Neural cell (in vitro differentiated cells): Measurements from ENCODE around the gene CAMK1D. TPM values are rescaled to one million over a fixed set of nuclear protein-coding genes. Genes with fewer than 3 reads are reported as not detected.

ENCODE experiments used
- H2AFZ ChIP-seq: fragments of 200-600, 300-800 bp; sonication (generic), shearing (Covaris generic); 2 replicates; pipeline ENCODE4 v1.6.0; 2014; ENCODE audit warnings: low read depth, mild to moderate bottlenecking, antibody characterized with exemption, low read length, moderate library complexity
- H3F3A ChIP-seq: fragments of 200-600 bp; shearing (Covaris generic); 2 replicates; pipeline ENCODE4 v1.6.1; 2016; ENCODE audit warnings: mild to moderate bottlenecking, moderate library complexity, mixed read lengths, antibody characterized with exemption, low read length; ENCODE audit not compliant: insufficient read depth, poor library complexity, severe bottlenecking
- H3K27ac ChIP-seq: fragments of 200-600, 300-800 bp; sonication (generic), shearing (Covaris generic); 2 replicates; pipeline ENCODE4 v1.5.1; 2014; ENCODE audit warnings: mild to moderate bottlenecking, low read length, moderate library complexity
- H3K27me3 ChIP-seq: fragments of 300-800, 200-600 bp; sonication (generic), shearing (Covaris generic); 2 replicates; pipeline ENCODE4 v1.6.0; 2014; ENCODE audit warnings: mild to moderate bottlenecking, low read depth, low read length, moderate library complexity; ENCODE audit not compliant: insufficient read depth
- H3K36me3 ChIP-seq: fragments of 300-800, 200-600 bp; sonication (generic), shearing (Covaris generic); 2 replicates; pipeline ENCODE4 v1.5.1; 2014; ENCODE audit warnings: mild to moderate bottlenecking, antibody characterized with exemption, low read length, moderate library complexity; ENCODE audit not compliant: insufficient read depth
- H3K4me2 ChIP-seq: fragments of 300-800, 200-600 bp; sonication (generic), shearing (Covaris generic); 2 replicates; pipeline ENCODE4 v1.6.0; 2014; ENCODE audit warnings: mild to moderate bottlenecking, low read length
- H3K4me3 ChIP-seq: fragments of 300-800, 200-600 bp; sonication (generic), shearing (Covaris generic); 2 replicates; pipeline ENCODE4 v1.5.1; 2014; ENCODE audit warnings: mild to moderate bottlenecking, low read length, moderate library complexity
- H3K79me2 ChIP-seq: fragments of 200-600 bp; shearing (Covaris generic); replicated peaks from 2 replicates; pipeline ENCODE4 v1.6.0; 2014; ENCODE audit warnings: mild to moderate bottlenecking, low read length, moderate library complexity; ENCODE audit not compliant: insufficient read depth
- H3K9ac ChIP-seq: fragments of 300-800, 200-600 bp; sonication (generic), shearing (Covaris generic); 2 replicates; pipeline ENCODE4 v1.6.1; 2016; ENCODE audit warnings: mild to moderate bottlenecking, low read length, mixed read lengths
- H3K9me2 ChIP-seq: fragments of 200-600 bp; shearing (Covaris generic); 2 replicates; pipeline ENCODE4 v1.6.1; 2016; ENCODE audit warnings: mild to moderate bottlenecking, low read length, mixed read lengths; ENCODE audit not compliant: insufficient read depth
- H3K9me3 ChIP-seq: fragments of 200-600, 300-800 bp; sonication (generic), shearing (Covaris generic); 2 replicates; pipeline ENCODE4 v1.6.1; 2016; ENCODE audit warnings: mild to moderate bottlenecking, mixed run types, low read length, moderate library complexity, mixed read lengths
- H4K20me1 ChIP-seq: fragments of 200-600 bp; shearing (Covaris generic); 2 replicates; pipeline ENCODE4 v1.6.1; 2016; ENCODE audit warnings: mild to moderate bottlenecking, mixed run types; ENCODE audit not compliant: insufficient read depth
- EP300 ChIP-seq: fragments of 450-650 bp; conservative IDR thresholded peaks from 2 replicates; pipeline ENCODE4 v1.6.1; 2014; ENCODE audit warnings: antibody characterized with exemption, mild to moderate bottlenecking, moderate library complexity; ENCODE audit not compliant: poor library complexity, severe bottlenecking
- EZH2 ChIP-seq: fragments of 200-600, 300-800 bp; shearing (Covaris generic), sonication (generic); IDR thresholded peaks from 2 replicates; pipeline ENCODE4 v1.6.1; 2014; ENCODE audit warnings: antibody characterized with exemption, low read length, borderline replicate concordance, mild to moderate bottlenecking; ENCODE audit not compliant: insufficient read depth, poor library complexity, severe bottlenecking
- MXI1 ChIP-seq: fragments of 450-650 bp; conservative IDR thresholded peaks from 2 replicates; pipeline ENCODE4 v1.6.1; 2014; ENCODE audit warnings: antibody characterized with exemption, mild to moderate bottlenecking; ENCODE audit not compliant: poor library complexity, severe bottlenecking
- POLR2AphosphoS5 ChIP-seq: IDR thresholded peaks from 2 replicates; pipeline ENCODE4 v1.6.1; 2012
- RAD21 ChIP-seq: fragments of 450-650 bp; conservative IDR thresholded peaks from 2 replicates; pipeline ENCODE4 v1.6.1; 2014; ENCODE audit warnings: antibody characterized with exemption, mild to moderate bottlenecking, moderate library complexity
- SMC3 ChIP-seq: fragments of 450-650 bp; conservative IDR thresholded peaks from 2 replicates; pipeline ENCODE4 v1.6.1; 2014; ENCODE audit warnings: antibody characterized with exemption, mild to moderate bottlenecking, moderate library complexity; ENCODE audit not compliant: poor library complexity
- TAF1 ChIP-seq: IDR thresholded peaks from 2 replicates; pipeline ENCODE4 v1.6.1; 2012; ENCODE audit warnings: low read depth
- polyA plus RNA-seq: library from polyadenylated mRNA; depleted of rRNA; stranded (reverse); fragments of >200 nt; gene quantifications from 2 replicates; pipeline ENCODE4 v1.2.3, GENCODE V29; 2014
- TF ChIP-seq, protein P1 (sequence below): IDR thresholded peaks from 2 replicates; pipeline ENCODE4 v1.6.1; 2012; ENCODE audit warnings: borderline replicate concordance
- TF ChIP-seq, protein P2 (sequence below): fragments of 450-650 bp; IDR thresholded peaks from 2 replicates; pipeline ENCODE4 v1.5.1; 2014; ENCODE audit warnings: antibody characterized with exemption, mild to moderate bottlenecking, moderate library complexity; ENCODE audit not compliant: poor library complexity, severe bottlenecking

The CAMK1D gene
- polyA plus RNA-seq, 1 donor from 2014 or later: 13.8 TPM

DNA sequence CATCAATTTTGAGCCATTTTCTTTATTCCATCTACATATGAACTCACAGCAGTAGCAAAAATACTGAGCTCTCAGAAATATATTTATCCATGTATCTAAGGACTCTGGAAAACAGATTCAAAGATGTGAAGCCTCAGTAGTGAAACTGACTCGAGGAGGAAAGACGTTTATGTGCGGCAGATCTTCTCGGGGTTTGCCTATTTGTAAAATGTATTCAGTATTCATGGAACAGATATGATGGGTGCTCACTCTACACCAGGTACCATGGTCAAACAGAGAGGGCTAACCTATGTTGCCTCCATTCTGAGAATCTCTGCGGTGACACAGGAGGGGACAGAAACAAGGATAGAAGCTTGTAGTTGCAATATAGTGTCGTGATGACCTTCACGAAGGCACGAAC lies 93.7 kb downstream of the CAMK1D start:
- Histone ChIP-seq H3K4me3 (no peak overlapping the region), H3K9ac (no peak overlapping the region), H3K79me2 (no peaks in the 10 kb centered on the region), H3F3A (peaks cover 3% of the 10 kb centered on the region), H3K9me3 (no peaks in the 10 kb centered on the region), H3K27ac (no peak overlapping the region), H3K36me3 (no peaks in the 10 kb centered on the region), H3K4me2 (no peak overlapping the region), H3K9me2 (no peaks in the 10 kb centered on the region), H3K27me3 (no peaks in the 10 kb centered on the region), H4K20me1 (no peaks in the 10 kb centered on the region), H2AFZ (no peak overlapping the region)
- TF ChIP-seq POLR2AphosphoS5: no peak
- no peak for TF ChIP-seq EZH2
- TF ChIP-seq RAD21: no peak
- TF ChIP-seq TAF1: no peak
- TF ChIP-seq EP300: no peak
- TF ChIP-seq SMC3: no peak
- TF ChIP-seq MXI1: no peak
- TF ChIP-seq, protein P1, sequence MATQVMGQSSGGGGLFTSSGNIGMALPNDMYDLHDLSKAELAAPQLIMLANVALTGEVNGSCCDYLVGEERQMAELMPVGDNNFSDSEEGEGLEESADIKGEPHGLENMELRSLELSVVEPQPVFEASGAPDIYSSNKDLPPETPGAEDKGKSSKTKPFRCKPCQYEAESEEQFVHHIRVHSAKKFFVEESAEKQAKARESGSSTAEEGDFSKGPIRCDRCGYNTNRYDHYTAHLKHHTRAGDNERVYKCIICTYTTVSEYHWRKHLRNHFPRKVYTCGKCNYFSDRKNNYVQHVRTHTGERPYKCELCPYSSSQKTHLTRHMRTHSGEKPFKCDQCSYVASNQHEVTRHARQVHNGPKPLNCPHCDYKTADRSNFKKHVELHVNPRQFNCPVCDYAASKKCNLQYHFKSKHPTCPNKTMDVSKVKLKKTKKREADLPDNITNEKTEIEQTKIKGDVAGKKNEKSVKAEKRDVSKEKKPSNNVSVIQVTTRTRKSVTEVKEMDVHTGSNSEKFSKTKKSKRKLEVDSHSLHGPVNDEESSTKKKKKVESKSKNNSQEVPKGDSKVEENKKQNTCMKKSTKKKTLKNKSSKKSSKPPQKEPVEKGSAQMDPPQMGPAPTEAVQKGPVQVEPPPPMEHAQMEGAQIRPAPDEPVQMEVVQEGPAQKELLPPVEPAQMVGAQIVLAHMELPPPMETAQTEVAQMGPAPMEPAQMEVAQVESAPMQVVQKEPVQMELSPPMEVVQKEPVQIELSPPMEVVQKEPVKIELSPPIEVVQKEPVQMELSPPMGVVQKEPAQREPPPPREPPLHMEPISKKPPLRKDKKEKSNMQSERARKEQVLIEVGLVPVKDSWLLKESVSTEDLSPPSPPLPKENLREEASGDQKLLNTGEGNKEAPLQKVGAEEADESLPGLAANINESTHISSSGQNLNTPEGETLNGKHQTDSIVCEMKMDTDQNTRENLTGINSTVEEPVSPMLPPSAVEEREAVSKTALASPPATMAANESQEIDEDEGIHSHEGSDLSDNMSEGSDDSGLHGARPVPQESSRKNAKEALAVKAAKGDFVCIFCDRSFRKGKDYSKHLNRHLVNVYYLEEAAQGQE: no peak
- TF ChIP-seq, protein P2, sequence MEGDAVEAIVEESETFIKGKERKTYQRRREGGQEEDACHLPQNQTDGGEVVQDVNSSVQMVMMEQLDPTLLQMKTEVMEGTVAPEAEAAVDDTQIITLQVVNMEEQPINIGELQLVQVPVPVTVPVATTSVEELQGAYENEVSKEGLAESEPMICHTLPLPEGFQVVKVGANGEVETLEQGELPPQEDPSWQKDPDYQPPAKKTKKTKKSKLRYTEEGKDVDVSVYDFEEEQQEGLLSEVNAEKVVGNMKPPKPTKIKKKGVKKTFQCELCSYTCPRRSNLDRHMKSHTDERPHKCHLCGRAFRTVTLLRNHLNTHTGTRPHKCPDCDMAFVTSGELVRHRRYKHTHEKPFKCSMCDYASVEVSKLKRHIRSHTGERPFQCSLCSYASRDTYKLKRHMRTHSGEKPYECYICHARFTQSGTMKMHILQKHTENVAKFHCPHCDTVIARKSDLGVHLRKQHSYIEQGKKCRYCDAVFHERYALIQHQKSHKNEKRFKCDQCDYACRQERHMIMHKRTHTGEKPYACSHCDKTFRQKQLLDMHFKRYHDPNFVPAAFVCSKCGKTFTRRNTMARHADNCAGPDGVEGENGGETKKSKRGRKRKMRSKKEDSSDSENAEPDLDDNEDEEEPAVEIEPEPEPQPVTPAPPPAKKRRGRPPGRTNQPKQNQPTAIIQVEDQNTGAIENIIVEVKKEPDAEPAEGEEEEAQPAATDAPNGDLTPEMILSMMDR: no peak

DNA sequence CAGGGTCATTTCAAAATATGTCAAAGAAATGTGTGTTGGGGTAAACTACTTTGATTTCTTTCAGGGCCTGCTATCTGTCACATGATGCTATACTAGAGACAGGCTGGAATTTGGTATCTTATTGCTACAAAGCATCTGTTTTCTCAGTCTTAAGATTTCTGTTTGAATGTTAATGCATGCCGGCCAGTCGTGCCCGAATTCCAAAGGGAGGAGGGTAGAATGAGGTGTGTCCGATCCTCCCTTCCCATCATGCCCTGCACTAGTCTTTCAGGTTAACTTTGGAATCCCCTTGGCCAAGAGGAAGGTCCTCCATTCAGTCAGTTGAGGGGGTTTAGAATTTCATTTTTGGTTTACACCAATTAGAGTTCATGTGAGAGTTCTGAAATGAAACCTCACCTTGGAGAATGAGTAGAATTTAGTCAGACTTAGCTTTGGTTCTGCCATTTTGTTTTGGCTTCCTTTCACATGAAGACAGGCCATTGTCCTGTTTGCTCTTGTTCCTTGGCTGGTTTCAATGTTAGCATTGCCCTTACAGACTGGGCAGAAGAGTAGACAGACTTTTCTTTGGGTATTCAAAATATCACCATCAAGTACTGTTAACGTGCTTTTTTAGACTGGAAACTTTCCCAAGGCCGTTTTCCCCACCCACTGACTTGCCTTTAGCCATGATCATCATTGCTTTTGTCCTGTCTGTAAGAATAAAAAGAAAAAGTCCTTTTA lies 95.8 kb downstream of the CAMK1D start:
- H3K79me2 ChIP-seq: no peaks in the 10 kb centered on the region
- H3F3A ChIP-seq: no peaks in the 10 kb centered on the region
- H4K20me1 ChIP-seq: no peaks in the 10 kb centered on the region
- no peaks in the 10 kb centered on the region for H3K9me3 ChIP-seq
- no peaks in the 10 kb centered on the region for H3K27me3 ChIP-seq
- H2AFZ ChIP-seq: no peak overlapping the region
- TF ChIP-seq SMC3 (no peak), EP300 (no peak), POLR2AphosphoS5 (no peak), MXI1 (no peak), EZH2 (no peak), TAF1 (no peak), RAD21 (no peak)
- TF ChIP-seq, protein P2: no peak
- TF ChIP-seq, protein P1: no peak
- no peak overlapping the region for H3K27ac ChIP-seq
- H3K9me2 ChIP-seq: no peaks in the 10 kb centered on the region
- H3K4me2 ChIP-seq: no peak overlapping the region
- no peaks in the 10 kb centered on the region for H3K36me3 ChIP-seq
- no peak overlapping the region for H3K9ac ChIP-seq
- no peak overlapping the region for H3K4me3 ChIP-seq
